Spleen (tissue), 7 donors: ENCODE measurements around the gene COX7B2.

Source experiments
- CTCF ChIP-seq, 11 experiments: fragments of 200-600 bp in 7 of 11; fragments of 450-650 bp in 4 of 11; sonication (generic) in 4 of 11; IDR thresholded peaks in 8 of 11; conservative IDR thresholded peaks in 3 of 11; 1 replicate in 7 of 11; 2 replicates in 4 of 11; pipeline versions ENCODE4 v1.4.0 to v1.8.0; 2016 to 2021; ENCODE audit warnings: antibody characterized with exemption in 11 of 11, inconsistent platforms in 4 of 11, mild to moderate bottlenecking in 1 of 11
- POLR2A ChIP-seq, 3 donors: fragments of 450-650 bp; IDR thresholded peaks; one replicate each; pipeline ENCODE4 v1.5.1; 2017; ENCODE audit warnings: antibody characterized with exemption in 3 of 3, mild to moderate bottlenecking in 1 of 3
- donor health status: DM: no; HTN: no; CAD: no; lungs with moderate emphysema.
- donor health status: DM: no; HTN: no; CAD: no.
- donor health status: DM: no; HTN: no; CAD: no.

GRCh38 chr4:46908148-46908547, 897 bp downstream of the COX7B2 start:
- TF ChIP-seq CTCF (IDR thresholded peaks at IDR 0.05 in 8 of 11, conservative IDR thresholded peaks at IDR 0.05 in 3 of 11) (no peak), POLR2A (IDR thresholded peaks at IDR 0.05) (no peak)
